Amniotic epithelial cell (primary cell): ENCODE data around the gene MAD1L1.
"Not testable (repeated sequence)": the region's sequence is repeated elsewhere in the genome, so short reads cannot be mapped to it uniquely, and the experiment has no call there.

Experiments
- DNase-seq: peaks from one replicate; pipeline ENCODE4 v3.0.0-alpha.2; 2010; ENCODE audit warnings: low read depth

MAD1L1 gene

GRCh38 chr7:1987591-1988532 is 244.9 kb downstream of the MAD1L1 start:
- DNase-seq = no peak

DNA sequence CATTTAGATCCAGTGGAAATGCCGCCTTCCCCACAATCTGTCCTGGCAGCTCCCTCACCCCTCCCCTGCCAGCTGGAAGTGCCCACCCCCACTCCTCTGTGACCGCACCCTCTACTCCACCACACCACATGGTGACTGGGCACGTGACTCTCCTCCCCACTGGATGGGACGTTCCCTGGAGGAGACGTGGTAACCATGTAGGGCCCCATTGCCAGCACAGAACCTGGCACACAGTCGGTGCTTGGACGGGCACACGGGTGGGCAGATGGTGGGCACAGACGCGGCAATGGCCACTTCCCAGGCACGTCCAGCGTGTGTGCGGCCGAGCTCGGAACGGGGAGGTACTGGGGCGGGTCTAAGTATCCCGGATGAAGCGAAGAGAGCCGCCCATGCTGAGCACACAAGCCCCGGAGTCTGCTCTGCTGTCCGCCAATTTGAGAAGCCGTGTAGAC is 245.6 kb downstream of the MAD1L1 start:
- DNase-seq = no peak

GRCh38 chr7:1986366-1987083 is 246.2 kb downstream of the MAD1L1 start:
- no peak for DNase-seq

DNA sequence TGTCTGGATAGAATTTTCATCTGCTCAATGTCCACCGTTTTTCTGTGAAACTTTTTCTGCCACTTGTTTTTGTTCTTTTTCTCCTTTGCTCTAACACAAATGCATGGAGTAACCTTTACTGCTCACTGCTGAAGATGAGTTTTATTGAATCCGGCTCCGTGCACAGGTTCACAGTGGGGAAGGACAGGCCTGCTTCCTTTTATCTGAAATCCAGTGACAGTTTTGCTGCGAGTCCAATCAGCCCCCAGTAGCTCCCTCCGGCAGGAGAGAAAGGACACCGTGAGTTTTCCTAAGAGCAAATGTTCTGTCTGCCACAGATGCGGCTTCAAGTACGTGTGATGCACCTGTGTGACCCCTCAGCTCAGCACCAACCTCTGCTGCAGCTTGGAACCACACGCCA is 246.8 kb downstream of the MAD1L1 start:
- no peak for DNase-seq

- no peak for DNase-seq
Measured at GRCh38 chr7:1985042-1985441, 247.7 kb downstream of the MAD1L1 start.

DNA sequence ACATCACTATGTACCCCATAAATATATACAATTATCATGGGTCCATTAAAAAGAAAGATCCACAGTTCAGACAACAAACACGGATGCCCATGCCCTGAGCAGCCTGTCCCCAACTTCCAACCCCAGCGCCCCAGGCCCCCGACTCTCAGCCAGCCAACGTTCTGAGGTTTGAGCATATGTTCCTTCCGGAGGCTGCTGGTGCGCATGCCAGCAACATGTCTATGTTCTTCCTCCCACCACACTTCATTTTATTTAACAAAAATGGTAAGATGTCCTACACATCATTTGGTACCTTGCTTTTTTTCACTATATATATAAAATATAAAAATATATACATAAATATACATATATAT is 250.9 kb downstream of the MAD1L1 start:
- DNase-seq = no peak

GRCh38 chr7:1981201-1981877 is 251.4 kb downstream of the MAD1L1 start:
- DNase-seq = no peak

- DNase-seq = no peak
Measured at GRCh38 chr7:1979591-1980560, 252.9 kb downstream of the MAD1L1 start.

GRCh38 chr7:1978656-1979590 is 253.8 kb downstream of the MAD1L1 start:
- DNase-seq = no peak

DNA sequence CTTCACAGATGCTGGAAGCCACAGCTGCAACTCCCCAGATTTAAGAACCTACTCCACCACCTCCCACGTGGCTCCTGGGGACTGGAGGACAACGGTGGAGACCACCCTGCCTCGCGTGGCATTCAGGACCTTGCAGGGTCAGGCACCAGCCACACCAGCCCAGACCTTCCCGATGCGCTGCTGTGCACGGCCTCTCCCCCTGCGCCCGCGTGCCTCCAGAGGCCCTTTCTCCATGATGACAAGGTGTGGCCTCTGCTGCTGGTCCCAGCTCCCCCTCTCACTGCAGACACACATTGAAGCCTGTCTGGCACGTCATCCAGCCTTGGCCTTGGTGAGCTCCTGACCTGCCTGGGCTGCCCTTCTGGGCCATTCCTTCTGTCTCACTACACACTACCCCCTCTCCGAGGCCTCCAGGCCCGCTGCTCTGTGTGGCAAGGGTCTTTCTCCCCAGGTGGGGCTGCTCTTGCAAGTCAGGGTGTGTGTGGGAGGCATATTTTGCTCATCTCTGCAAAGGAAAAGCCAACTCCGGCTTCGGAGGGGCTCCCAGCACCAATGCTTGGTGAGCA is 254.8 kb downstream of the MAD1L1 start:
- no peak for DNase-seq

DNA sequence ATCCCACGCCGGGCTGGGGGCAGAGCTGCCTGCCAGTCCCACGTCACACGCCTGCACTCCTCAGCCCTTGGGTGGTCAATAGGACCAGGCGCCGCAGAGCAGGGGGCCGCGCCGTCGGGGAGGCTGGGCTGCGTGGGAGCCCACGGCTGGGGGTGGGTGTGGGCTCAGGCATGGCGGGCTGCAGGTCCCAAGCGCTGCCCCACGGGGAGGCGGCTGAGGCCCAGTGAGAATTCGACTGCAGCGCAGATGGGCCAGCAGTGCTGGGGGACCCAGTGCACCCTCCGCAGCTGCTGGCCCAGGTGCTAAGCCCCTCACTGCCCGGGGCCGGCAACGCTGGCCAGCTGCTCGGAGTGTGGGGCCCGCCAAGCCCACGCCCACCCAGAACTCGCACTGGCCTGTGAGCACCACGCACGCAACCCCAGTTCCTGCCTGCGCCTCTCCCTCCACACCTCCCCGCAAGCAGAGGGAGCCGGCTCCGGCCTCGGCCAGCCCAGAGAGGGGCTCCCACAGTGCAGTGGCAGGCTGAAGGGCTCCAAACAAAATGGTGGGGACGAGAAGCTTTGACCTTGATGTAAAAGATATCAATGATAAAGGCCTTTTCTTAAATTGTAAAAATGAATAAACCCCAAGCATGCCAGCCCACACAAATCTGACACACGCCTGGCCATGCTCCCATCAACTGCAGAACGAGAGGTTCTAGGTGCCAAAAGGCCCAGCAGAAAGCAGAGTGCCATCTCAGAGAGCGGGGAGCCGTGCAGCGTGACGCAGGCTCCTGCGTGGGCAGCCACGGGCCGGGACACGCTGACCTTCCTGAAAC is 255.5 kb downstream of the MAD1L1 start:
- DNase-seq = no peak

DNA sequence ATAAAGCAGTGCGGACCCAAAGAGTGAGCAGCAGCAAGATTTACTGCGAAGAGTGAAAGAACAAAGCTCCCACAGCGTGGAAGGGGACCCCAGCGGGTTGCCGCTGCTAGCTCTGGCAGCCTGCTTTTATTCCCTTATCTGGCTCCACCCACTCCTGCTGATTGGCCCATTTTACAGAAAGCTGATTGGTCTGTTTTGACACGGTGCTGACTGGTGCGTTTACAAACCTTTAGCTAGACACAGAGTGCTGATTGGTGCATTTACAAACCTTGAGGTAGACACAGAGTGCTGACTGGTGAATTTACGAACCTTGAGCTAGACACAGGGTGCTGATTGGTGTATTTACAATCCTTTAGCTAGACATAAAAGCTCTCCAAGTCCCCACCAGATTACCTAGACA is 256.2 kb downstream of the MAD1L1 start:
- DNase-seq = not testable (repeated sequence)

DNA sequence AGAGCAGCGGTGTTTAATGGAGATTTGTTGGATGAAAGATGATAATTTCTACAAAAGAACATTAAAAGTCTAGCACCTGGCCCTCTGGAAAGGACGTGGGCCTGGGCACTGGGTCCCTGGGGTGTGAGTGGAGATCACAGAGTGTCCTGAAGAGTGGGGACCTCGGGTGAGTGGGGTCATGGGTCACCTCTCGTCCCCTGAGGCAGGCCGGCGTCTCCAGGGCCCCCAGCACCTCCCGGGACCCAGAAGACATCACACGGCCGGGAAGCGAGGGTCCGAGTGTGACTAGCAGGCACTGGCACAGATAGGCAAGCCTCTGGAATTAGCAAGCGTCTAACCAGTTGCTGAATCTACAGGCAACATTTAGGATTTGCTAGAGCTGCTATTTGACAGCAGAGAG is 257.2 kb downstream of the MAD1L1 start:
- no peak for DNase-seq

GRCh38 chr7:1975179-1975578 is 257.6 kb downstream of the MAD1L1 start:
- DNase-seq = no peak

GRCh38 chr7:1974290-1975101 is 258.2 kb downstream of the MAD1L1 start:
- DNase-seq = no peak

- DNase-seq = no peak
Measured at GRCh38 chr7:1973321-1974251, 259.2 kb downstream of the MAD1L1 start.

- DNase-seq = peak; percentile 1
Measured at GRCh38 chr7:1972744-1973143, 260.0 kb downstream of the MAD1L1 start.
